ENCODE data around the gene TPRA1.
"Not testable (repeated sequence)": the region's sequence is repeated elsewhere in the genome, so short reads cannot be mapped to it uniquely, and the experiment has no call there.

The TPRA1 gene

GRCh38 chr3:127616836-127617605 is 26.5 kb upstream of the TPRA1 start:
- DNase-seq (ENCODE audit: low spot score) = no peak

GRCh38 chr3:127615631-127616305 is 25.2 kb upstream of the TPRA1 start:
- no peak for DNase-seq (ENCODE audit: low spot score)

- no peak for DNase-seq (ENCODE audit: low spot score)
Measured at GRCh38 chr3:127614928-127615589, 24.5 kb upstream of the TPRA1 start.

GRCh38 chr3:127613406-127613805 is 22.9 kb upstream of the TPRA1 start:
- no peak for DNase-seq (ENCODE audit: low spot score)

- DNase-seq (ENCODE audit: low spot score) = no peak
Measured at GRCh38 chr3:127612966-127613365, 22.4 kb upstream of the TPRA1 start.

- no peak for DNase-seq (ENCODE audit: low spot score)
Measured at GRCh38 chr3:127611251-127611650, 20.7 kb upstream of the TPRA1 start.

- DNase-seq (ENCODE audit: low spot score) = no peak
Measured at GRCh38 chr3:127610105-127610504, 19.6 kb upstream of the TPRA1 start.

DNA sequence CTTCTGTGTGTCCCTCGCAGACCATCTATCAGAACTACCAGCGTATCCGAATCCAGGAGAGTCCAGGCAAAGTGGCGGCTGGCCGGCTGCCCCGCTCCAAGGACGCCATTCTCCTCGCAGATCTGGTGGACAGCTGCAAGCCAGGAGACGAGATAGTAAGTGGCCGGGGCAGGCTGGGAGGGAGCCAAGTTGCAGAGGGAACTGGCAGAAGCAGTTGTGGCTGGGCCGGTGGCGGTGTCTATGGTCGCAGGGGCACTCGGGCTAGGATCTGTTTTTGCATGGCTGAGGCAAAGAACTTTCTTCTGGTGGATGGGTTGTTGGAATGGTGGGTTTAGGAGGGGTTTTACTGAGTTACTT is 17.8 kb upstream of the TPRA1 start:
- DNase-seq (ENCODE audit: low spot score) = no peak

DNA sequence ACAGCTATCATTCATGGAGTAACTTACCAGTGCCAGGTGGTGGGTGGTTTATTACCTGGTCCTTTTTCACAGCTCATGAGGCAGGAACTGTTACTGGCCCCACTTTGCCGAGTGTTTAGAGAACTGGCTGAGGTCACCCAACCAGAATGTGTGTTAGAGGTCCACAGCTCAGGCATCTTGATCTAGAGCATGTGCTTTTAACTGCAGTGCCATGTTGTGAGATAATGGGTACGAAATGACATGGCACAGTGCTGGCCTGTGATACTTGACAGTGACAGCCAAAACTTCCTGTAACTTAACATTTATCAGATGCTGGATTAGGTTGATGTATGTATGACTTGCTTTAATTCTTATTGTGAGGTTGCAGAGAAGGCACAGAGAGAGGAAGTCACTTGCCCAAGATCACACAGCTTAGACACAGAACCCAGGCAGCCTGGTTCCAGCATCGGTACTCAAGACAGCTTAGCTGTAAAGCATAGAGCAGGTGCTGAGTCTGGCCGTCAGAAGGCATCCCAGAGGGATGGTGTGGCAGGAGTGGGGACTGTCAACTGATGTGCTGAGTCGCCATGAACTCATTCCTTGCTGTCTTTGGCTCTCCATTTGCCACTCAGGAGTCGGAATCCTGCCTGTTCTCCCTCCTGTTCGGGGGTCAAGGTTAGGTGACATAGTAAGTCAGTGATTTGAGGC is 17.3 kb upstream of the TPRA1 start:
- DNase-seq (ENCODE audit: low spot score) = no peak

GRCh38 chr3:127606981-127607595 is 16.6 kb upstream of the TPRA1 start:
- DNase-seq (ENCODE audit: low spot score) = no peak

DNA sequence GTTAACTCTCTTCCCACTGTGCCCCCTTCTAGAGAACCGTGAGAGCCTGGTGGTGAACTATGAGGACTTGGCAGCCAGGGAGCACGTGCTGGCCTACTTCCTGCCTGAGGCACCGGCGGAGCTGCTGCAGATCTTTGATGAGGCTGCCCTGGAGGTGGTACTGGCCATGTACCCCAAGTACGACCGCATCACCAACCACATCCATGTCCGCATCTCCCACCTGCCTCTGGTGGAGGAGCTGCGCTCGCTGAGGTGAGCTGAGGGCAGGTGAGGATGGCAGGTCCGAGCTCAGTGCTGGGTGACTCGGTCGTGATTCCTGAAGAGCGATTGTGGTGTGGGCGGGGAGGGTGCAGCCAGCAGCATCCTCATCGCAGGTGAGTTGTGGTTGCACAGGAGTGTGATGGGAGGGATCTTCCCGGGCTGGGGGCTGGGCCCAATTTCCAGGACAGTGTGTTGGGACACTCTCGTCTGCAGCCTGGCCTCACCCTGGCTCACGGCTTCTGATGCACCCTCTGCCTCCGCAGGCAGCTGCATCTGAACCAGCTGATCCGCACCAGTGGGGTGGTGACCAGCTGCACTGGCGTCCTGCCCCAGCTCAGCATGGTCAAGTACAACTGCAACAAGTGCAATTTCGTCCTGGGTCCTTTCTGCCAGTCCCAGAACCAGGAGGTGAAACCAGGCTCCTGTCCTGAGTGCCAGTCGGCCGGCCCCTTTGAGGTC is 15.7 kb upstream of the TPRA1 start:
- DNase-seq (ENCODE audit: low spot score) = no peak

DNA sequence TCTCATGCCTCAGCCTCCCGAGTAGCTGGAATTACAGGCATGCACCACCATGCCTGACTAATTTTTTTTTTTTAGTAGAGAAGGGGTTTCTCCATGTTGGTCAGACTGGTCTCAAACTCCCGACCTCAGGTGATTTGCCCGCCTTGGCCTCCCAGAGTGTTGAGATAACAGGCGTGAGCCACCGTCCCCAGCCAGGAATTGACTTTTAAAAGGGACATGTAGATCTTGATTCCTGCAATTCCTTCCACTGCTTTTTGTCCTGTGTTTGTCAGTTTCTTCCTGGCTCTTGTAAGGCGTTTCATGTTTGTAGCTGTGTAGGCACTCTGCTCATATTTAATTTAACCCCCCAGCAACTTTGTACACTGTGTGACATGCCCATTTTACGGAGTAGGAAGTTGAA is 15.0 kb upstream of the TPRA1 start:
- not testable (repeated sequence) for DNase-seq (ENCODE audit: low spot score)

DNA sequence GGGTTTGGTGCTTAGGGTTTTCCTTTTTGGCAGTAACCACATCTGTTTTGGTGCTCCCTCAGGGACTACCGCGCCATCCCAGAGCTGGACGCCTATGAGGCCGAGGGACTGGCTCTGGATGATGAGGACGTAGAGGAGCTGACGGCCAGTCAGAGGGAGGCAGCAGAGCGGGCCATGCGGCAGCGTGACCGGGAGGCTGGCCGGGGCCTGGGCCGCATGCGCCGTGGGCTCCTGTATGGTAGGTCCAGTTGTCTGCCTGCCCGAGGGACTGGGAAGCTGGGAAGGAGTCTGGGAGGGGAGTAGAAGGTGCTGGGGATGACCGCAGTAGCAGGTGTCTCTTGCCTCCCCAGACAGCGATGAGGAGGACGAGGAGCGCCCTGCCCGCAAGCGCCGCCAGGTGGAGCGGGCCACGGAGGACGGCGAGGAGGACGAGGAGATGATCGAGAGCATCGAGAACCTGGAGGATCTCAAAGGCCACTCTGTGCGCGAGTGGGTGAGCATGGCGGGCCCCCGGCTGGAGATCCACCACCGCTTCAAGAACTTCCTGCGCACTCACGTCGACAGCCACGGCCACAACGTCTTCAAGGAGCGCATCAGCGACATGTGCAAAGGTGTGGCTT is 14.1 kb upstream of the TPRA1 start:
- DNase-seq (ENCODE audit: low spot score) = no peak

- no peak for DNase-seq (ENCODE audit: low spot score)
Measured at GRCh38 chr3:127604035-127604434, 13.5 kb upstream of the TPRA1 start.

DNA sequence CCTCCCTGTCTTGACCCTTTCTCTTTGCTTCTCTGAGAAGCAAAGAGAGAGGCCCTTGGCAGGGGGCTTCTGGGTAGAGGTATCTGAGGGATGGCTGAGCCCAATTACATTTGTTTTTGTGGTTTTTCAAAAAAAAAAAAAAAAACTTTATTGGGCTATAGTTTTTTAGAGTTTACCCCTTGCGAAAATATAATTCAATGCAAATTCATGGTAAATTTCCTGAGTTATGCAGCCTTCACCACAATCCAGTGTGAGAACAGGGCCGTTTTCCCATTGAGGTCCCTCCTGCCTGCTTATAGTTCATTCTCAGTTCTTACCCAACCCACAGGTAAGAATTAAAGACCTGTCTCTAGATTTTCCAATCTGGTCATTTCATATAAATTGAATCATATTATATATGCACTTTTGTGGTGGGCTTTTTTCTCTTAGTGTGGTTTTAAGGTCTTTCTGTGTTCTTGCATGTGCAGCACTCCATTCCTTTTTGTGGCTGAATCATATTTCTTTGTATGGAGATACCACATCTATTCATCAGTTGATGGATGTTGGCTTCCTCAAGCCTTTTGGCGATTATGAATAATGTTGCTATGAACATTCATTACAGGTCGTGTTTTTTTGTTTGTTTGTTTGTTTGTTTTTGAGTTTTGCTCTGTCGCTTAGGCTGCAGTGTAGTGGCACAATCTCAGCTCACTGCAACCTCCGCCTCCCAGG is 10.4 kb upstream of the TPRA1 start:
- DNase-seq (ENCODE audit: low spot score) = no peak

DNA sequence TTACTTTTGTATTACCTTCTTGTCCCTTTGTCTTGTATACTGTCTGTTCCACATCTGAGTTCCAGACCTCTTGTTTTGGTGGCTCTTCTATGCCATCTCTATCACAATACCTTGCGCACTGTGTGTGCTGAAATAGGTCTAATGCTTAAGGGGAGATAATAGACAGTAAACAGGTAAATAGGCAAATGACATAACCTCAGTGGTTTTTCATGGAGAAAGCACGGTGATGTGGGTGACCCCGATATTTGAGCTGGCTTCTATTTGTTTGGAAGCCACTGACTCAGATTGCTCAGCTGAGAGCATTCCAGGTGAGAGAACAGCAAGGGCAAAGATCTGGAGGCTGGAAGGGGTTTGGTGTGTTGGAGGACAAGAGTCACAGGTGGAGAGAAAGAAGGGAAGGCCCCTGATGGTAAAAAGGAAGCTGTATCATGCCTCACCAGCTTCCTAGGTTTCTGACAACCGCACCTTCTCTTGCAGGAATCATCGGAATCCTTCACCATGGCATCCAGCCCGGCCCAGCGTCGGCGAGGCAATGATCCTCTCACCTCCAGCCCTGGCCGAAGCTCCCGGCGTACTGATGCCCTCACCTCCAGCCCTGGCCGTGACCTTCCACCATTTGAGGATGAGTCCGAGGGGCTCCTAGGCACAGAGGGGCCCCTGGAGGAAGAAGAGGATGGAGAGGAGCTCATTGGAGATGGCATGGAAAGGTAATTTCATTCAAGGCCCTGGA is 8.5 kb upstream of the TPRA1 start:
- DNase-seq (ENCODE audit: low spot score) = no peak

GRCh38 chr3:127597020-127597771 is 6.7 kb upstream of the TPRA1 start:
- no peak for DNase-seq (ENCODE audit: low spot score)

- DNase-seq (ENCODE audit: low spot score) = no peak
Measured at GRCh38 chr3:127595303-127595702, 4.8 kb upstream of the TPRA1 start.

- DNase-seq (ENCODE audit: low spot score) = no peak
Measured at GRCh38 chr3:127593178-127593577, 2.6 kb upstream of the TPRA1 start.

All from activated CD4-positive, alpha-beta T cell treated with anti-CD3 and anti-CD28 coated beads, Interleukin-2, Interleukin-4, amounts not matched to agents 100 ng/mL and 50 ng/mL, durations not matched to agents 16 hours and 8 hours (primary cell).